ENCODE data around the gene BET1.

- no peak for TF ChIP-seq POLR2AphosphoS5 (IDR thresholded peaks at IDR 0.05; ENCODE audit: borderline replicate concordance, low read depth, low read length)
- TF ChIP-seq EZH2 (IDR thresholded peaks at IDR 0.05): no peak
- TF ChIP-seq FOXP2 (optimal IDR thresholded peaks at IDR 0.05; ENCODE audit: control extremely low read depth, extremely low read length, insufficient read depth): no peak
These were observed 4.4 kb upstream of the BET1 start for GRCh38 chr7:94008537-94008936.

Measured in SK-N-MC (cell line).